Endodermal cell (in vitro differentiated cells): Measurements from ENCODE around the gene HOXD4. TPM values are rescaled to one million over a fixed set of nuclear protein-coding genes. Genes with fewer than 3 reads are reported as not detected.

Experiments
- DNase-seq: peaks from one replicate; pipeline ENCODE4 v3.0.0-alpha.2; 2017
- H3K27ac ChIP-seq: 2 replicates; pipeline ENCODE4 v1.5.1; 2013; ENCODE audit warnings: mild to moderate bottlenecking, low read depth, low read length, moderate library complexity
- H3K27me3 ChIP-seq: 2 replicates; pipeline ENCODE4 v1.6.1; 2013; ENCODE audit warnings: mild to moderate bottlenecking, low read length, moderate library complexity; ENCODE audit not compliant: insufficient read depth, control insufficient read depth, poor library complexity, severe bottlenecking
- H3K36me3 ChIP-seq: 2 replicates; pipeline ENCODE4 v1.7.0; 2013; ENCODE audit warnings: mild to moderate bottlenecking, low read length, moderate library complexity; ENCODE audit not compliant: control insufficient read depth, insufficient read depth
- H3K4me1 ChIP-seq: one replicate; pipeline ENCODE4 v1.7.0; 2013; ENCODE audit warnings: low read length; ENCODE audit not compliant: control insufficient read depth, insufficient read depth
- H3K4me3 ChIP-seq: 2 replicates; pipeline ENCODE4 v1.5.1; 2013; ENCODE audit warnings: mild to moderate bottlenecking, low read length, moderate library complexity
- H3K9ac ChIP-seq: 2 replicates; pipeline ENCODE4 v1.6.1; 2013; ENCODE audit warnings: mild to moderate bottlenecking, low read length, moderate library complexity; ENCODE audit not compliant: poor library complexity, severe bottlenecking; ENCODE audit errors: extremely low read depth
- H3K9me3 ChIP-seq: 2 replicates; pipeline ENCODE4 v1.6.1; 2013; ENCODE audit warnings: mild to moderate bottlenecking, low read length, moderate library complexity; ENCODE audit not compliant: control insufficient read depth
- H3K27ac Mint-ChIP-seq: 2 replicates; pipeline ENCODE4 v1.8.0; 2020; ENCODE audit warnings: mixed read lengths
- H3K27me3 Mint-ChIP-seq: 2 replicates; pipeline ENCODE4 v1.8.0; 2021; ENCODE audit warnings: mild to moderate bottlenecking, mixed read lengths; ENCODE audit not compliant: insufficient read depth
- H3K36me3 Mint-ChIP-seq: 2 replicates; pipeline ENCODE4 v1.8.0; 2020; ENCODE audit warnings: low read depth, mixed read lengths
- H3K4me1 Mint-ChIP-seq: 2 replicates; pipeline ENCODE4 v1.8.0; 2020; ENCODE audit warnings: mixed read lengths
- H3K4me3 Mint-ChIP-seq: 2 replicates; pipeline ENCODE4 v1.8.0; 2020; ENCODE audit warnings: mild to moderate bottlenecking, moderate library complexity, mixed read lengths
- H3K9me3 Mint-ChIP-seq: 2 replicates; pipeline ENCODE4 v1.8.0; 2020; ENCODE audit warnings: mild to moderate bottlenecking, mixed read lengths
- CTCF ChIP-seq: fragments of 200-600 bp; sonication (generic); conservative IDR thresholded peaks from 2 replicates; pipeline ENCODE4 v1.5.0; 2021; ENCODE audit warnings: antibody characterized with exemption, mild to moderate bottlenecking
- WGBS, 2 experiments: methylation state at CpG; one replicate each; pipeline versions ENCODE4 v1.1.5 to v1.1.7; 2013; ENCODE audit warnings: missing lambda C conversion rate in 2 of 2, mixed read lengths in 1 of 2; ENCODE audit not compliant: insufficient coverage in 1 of 2, insufficient read length in 1 of 2; 5-methylcytosine and 5-hydroxymethylcytosine counted together
- total RNA-seq, 2 donors: library from RNA; stranded (reverse); fragmentation: NEBNext Ultra II Directional in 1 of 2; extraction: Animal tissue kit (Norgen Biotek cat#: 25700) in 1 of 2; gene quantifications; 2 replicates in 1 of 2; 3 replicates in 1 of 2; pipeline ENCODE4 v1.2.1, GENCODE V29; 2021

Gene HOXD4
- total RNA-seq, 2 donors from 2014 or later = not detected

- no peak overlapping the region for H3K27ac Mint-ChIP-seq
- TF ChIP-seq CTCF = no peak
- 1% methylated on average over 44 of the region's 47 CpGs; no CpG with 5 or more reads in 1 of the 2 experiments for WGBS, 2 experiments
- no peaks in the 10 kb centered on the region for H3K4me1 ChIP-seq
- no peaks in the 10 kb centered on the region for H3K36me3 ChIP-seq
- H3K4me1 Mint-ChIP-seq = no peaks in the 10 kb centered on the region
- H3K27me3 ChIP-seq = peaks cover 100% of the 10 kb centered on the region
- peaks cover 2% of the 10 kb centered on the region for H3K9me3 ChIP-seq
- no peak overlapping the region for H3K27ac ChIP-seq
- no peaks in the 10 kb centered on the region for H3K36me3 Mint-ChIP-seq
- DNase-seq = no peak
- no peak overlapping the region for H3K9ac ChIP-seq
- H3K27me3 Mint-ChIP-seq = peaks cover 99% of the 10 kb centered on the region
- H3K4me3 Mint-ChIP-seq = peak overlapping the region; percentile 43
- H3K9me3 Mint-ChIP-seq = peaks cover 2% of the 10 kb centered on the region
- H3K4me3 ChIP-seq = peak overlapping the region; percentile 69
Measured at GRCh38 chr2:176122052-176122682, 29.2 kb upstream of the HOXD4 start.

- peak within 1 kb of the TSS; percentile 69 for H3K4me3 ChIP-seq
- H3K9me3 ChIP-seq = no peaks in the 10 kb centered on the region
- no peak for TF ChIP-seq CTCF
- peaks cover 100% of the 10 kb centered on the region for H3K27me3 ChIP-seq
- H3K9ac ChIP-seq = no peak within 1 kb of the TSS
- Mint-ChIP-seq H3K4me3 (peak within 1 kb of the TSS; percentile 43), H3K27me3 (peaks cover 99% of the 10 kb centered on the region), H3K36me3 (no peaks in the 10 kb centered on the region), H3K9me3 (no peaks in the 10 kb centered on the region), H3K4me1 (no peaks in the 10 kb centered on the region), H3K27ac (no peak within 1 kb of the TSS)
- no peaks in the 10 kb centered on the region for H3K36me3 ChIP-seq
- 1 to 2% methylated on average over 11 to 84 of the region's 84 CpGs for WGBS, 2 experiments
- no peaks in the 10 kb centered on the region for H3K4me1 ChIP-seq
- DNase-seq = peak; percentile 87
- no peak within 1 kb of the TSS for H3K27ac ChIP-seq
Measured at GRCh38 chr2:176122683-176123410, 28.5 kb upstream of the HOXD4 start, which contains the start of gene HOXD9. HOXD9 (plus strand) TSS chr2:176122719; CDS start chr2:176122769, 50 bp downstream.

GRCh38 chr2:176123411-176124109 lies 27.8 kb upstream of the HOXD4 start:
- Mint-ChIP-seq H3K4me1 (peaks cover 5% of the 10 kb centered on the region), H3K4me3 (peak overlapping the region; percentile 43), H3K27ac (no peak overlapping the region), H3K27me3 (peaks cover 99% of the 10 kb centered on the region), H3K9me3 (no peaks in the 10 kb centered on the region), H3K36me3 (no peaks in the 10 kb centered on the region)
- H3K27ac ChIP-seq = no peak overlapping the region
- H3K9me3 ChIP-seq = no peaks in the 10 kb centered on the region
- H3K27me3 ChIP-seq = peaks cover 100% of the 10 kb centered on the region
- H3K4me1 ChIP-seq = no peaks in the 10 kb centered on the region
- H3K9ac ChIP-seq = no peak overlapping the region
- no peak for TF ChIP-seq CTCF
- 4 to 5% methylated on average over 31 to 40 of the region's 40 CpGs for WGBS, 2 experiments
- peak; percentile 72 for DNase-seq
- H3K36me3 ChIP-seq = no peaks in the 10 kb centered on the region
- peak overlapping the region; percentile 69 for H3K4me3 ChIP-seq
